Smooth muscle cell (in vitro differentiated cells): ENCODE results near the gene ZDHHC14. TPM values are rescaled to one million over a fixed set of nuclear protein-coding genes. Genes with fewer than 3 reads are reported as not detected.

Experiments
- DNase-seq: peaks from one replicate; lab custom pipeline; 2025; ENCODE audit not compliant: unreplicated experiment; lab: John Stamatoyannopoulos, UW
- H2AFZ ChIP-seq: fragments of 200-600 bp; sonication (generic); 2 replicates; pipeline ENCODE4 v1.6.0; 2016; ENCODE audit warnings: antibody characterized with exemption, low read depth, mild to moderate bottlenecking
- H3F3A ChIP-seq: fragments of 200-600 bp; sonication (generic); 2 replicates; pipeline ENCODE4 v1.6.0; 2017; ENCODE audit warnings: antibody characterized with exemption, low read depth
- H3K27ac ChIP-seq: fragments of 200-600 bp; sonication (generic); 2 replicates; pipeline ENCODE4 v1.5.1; 2016; ENCODE audit warnings: low read depth, mild to moderate bottlenecking
- H3K27me3 ChIP-seq: fragments of 200-600 bp; sonication (generic); 2 replicates; pipeline ENCODE4 v1.6.1; 2016; ENCODE audit warnings: low read depth, mild to moderate bottlenecking
- H3K36me3 ChIP-seq: fragments of 200-600 bp; sonication (generic); 2 replicates; pipeline ENCODE4 v1.5.1; 2016; ENCODE audit warnings: low read depth
- H3K4me1 ChIP-seq: fragments of 200-600 bp; sonication (generic); 2 replicates; pipeline ENCODE4 v1.5.1; 2016; ENCODE audit warnings: low read depth
- H3K4me2 ChIP-seq: fragments of 200-600 bp; sonication (generic); 2 replicates; pipeline ENCODE4 v1.6.0; 2016; ENCODE audit warnings: mild to moderate bottlenecking
- H3K4me3 ChIP-seq: fragments of 200-600 bp; sonication (generic); 2 replicates; pipeline ENCODE4 v1.5.1; 2016; ENCODE audit warnings: mild to moderate bottlenecking
- H3K79me2 ChIP-seq: fragments of 200-600 bp; sonication (generic); 2 replicates; pipeline ENCODE4 v1.6.0; 2016; ENCODE audit warnings: low read depth, mild to moderate bottlenecking
- H3K9ac ChIP-seq: fragments of 200-600 bp; sonication (generic); 2 replicates; pipeline ENCODE4 v1.6.0; 2016; ENCODE audit warnings: low read depth
- H3K9me3 ChIP-seq: fragments of 200-600 bp; sonication (generic); replicated peaks from 2 replicates; pipeline ENCODE4 v1.5.1; 2016; ENCODE audit warnings: low read depth
- H4K20me1 ChIP-seq: fragments of 200-600 bp; sonication (generic); 2 replicates; pipeline ENCODE4 v1.6.0; 2016; ENCODE audit warnings: low read depth
- CTCF ChIP-seq: fragments of 200-600 bp; sonication (generic); IDR thresholded peaks from 2 replicates; pipeline ENCODE4 v1.5.1; 2017; ENCODE audit warnings: borderline replicate concordance, mild to moderate bottlenecking, antibody characterized with exemption; ENCODE audit not compliant: insufficient read depth, poor library complexity, severe bottlenecking
- WGBS: methylation state at CpG from one replicate; pipeline ENCODE4 v1.1.7; 2016; ENCODE audit warnings: low lambda C conversion rate; 5-methylcytosine and 5-hydroxymethylcytosine counted together
- polyA plus RNA-seq: library from polyadenylated mRNA; unstranded; fragments of >200 nt; fragmentation: Nextera tagmentation; extraction: Ambion mirVana; gene quantifications from 2 replicates; pipeline ENCODE4 v1.2.1, GENCODE V29; 2016
- total RNA-seq: library from RNA; depleted of rRNA; stranded (reverse); fragments of >200 nt; gene quantifications from 2 replicates; pipeline ENCODE4 v1.2.3, GENCODE V29; 2014

The ZDHHC14 gene
- total and polyA plus RNA-seq, 2 experiments from 2014 or later: 1.3 to 1.6 TPM

DNA sequence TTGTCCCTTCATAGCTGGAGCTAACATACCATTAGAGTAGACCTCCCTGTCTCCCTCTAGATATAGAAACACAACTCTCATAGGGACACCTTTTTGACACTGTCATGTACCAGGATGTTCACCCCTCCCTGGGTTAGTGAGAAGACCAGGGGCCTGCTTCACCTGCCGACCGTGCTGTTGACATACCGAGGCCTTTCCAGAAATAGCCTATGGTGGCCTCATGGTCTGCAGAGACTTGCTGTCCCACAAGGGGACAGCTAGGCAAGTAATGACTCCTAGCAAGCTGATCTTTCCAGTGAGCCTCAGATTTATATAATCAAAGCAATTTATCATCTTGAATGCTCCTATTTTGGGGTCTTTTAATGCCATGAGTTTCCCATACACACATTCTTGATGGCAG lies 15.0 kb downstream of the ZDHHC14 start:
- no peaks in the 10 kb centered on the region for H4K20me1 ChIP-seq
- WGBS: 100% methylated on average over 3 of the region's 3 CpGs
- no peak overlapping the region for H3K9ac ChIP-seq
- no peaks in the 10 kb centered on the region for H3K79me2 ChIP-seq
- TF ChIP-seq CTCF: no peak
- no peak for DNase-seq
- H3K4me3 ChIP-seq: no peak overlapping the region
- H3K36me3 ChIP-seq: no peaks in the 10 kb centered on the region
- H3K27me3 ChIP-seq: no peaks in the 10 kb centered on the region
- no peaks in the 10 kb centered on the region for H3F3A ChIP-seq
- peaks cover 6% of the 10 kb centered on the region for H3K4me1 ChIP-seq
- no peak overlapping the region for H3K27ac ChIP-seq
- no peak overlapping the region for H3K4me2 ChIP-seq
- H2AFZ ChIP-seq: no peak overlapping the region
- no peaks in the 10 kb centered on the region for H3K9me3 ChIP-seq

- H3F3A ChIP-seq: no peaks in the 10 kb centered on the region
- no peak overlapping the region for H3K4me3 ChIP-seq
- H3K9me3 ChIP-seq: no peaks in the 10 kb centered on the region
- H2AFZ ChIP-seq: no peak overlapping the region
- H3K36me3 ChIP-seq: no peaks in the 10 kb centered on the region
- H3K9ac ChIP-seq: no peak overlapping the region
- DNase-seq: no peak
- 85% methylated on average over 9 of the region's 9 CpGs for WGBS
- H3K79me2 ChIP-seq: no peaks in the 10 kb centered on the region
- H3K4me2 ChIP-seq: no peak overlapping the region
- H4K20me1 ChIP-seq: no peaks in the 10 kb centered on the region
- H3K27me3 ChIP-seq: no peaks in the 10 kb centered on the region
- H3K27ac ChIP-seq: no peak overlapping the region
- H3K4me1 ChIP-seq: peaks cover 6% of the 10 kb centered on the region
- TF ChIP-seq CTCF: no peak
Measured at GRCh38 chr6:157397660-157398059, 16.7 kb downstream of the ZDHHC14 start.

DNA sequence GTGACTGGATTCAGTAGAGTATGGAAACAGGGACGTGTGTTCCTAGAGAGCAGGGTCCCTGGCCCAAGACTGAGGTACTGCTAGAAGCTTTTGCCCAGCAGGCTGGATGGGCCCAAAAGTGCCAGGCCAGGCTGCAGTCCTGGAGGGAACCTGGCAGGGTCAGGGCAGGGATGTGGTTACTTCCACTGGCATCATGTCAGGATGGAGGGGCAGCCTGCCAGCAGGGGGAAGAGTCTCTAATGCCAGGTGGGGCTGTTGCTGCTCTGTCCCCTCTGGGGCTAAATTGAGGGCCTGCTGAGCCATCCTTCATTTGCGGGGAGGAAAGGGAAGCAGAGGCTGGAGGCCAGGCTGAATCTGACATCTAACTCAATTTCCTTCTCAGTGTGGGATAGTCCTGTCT lies 17.2 kb downstream of the ZDHHC14 start:
- H3K27ac ChIP-seq: no peak overlapping the region
- H3K79me2 ChIP-seq: no peaks in the 10 kb centered on the region
- H3K27me3 ChIP-seq: no peaks in the 10 kb centered on the region
- H3K36me3 ChIP-seq: no peaks in the 10 kb centered on the region
- no peak for TF ChIP-seq CTCF
- H2AFZ ChIP-seq: no peak overlapping the region
- no peak for DNase-seq
- H3K4me2 ChIP-seq: no peak overlapping the region
- no peak overlapping the region for H3K4me3 ChIP-seq
- no peaks in the 10 kb centered on the region for H4K20me1 ChIP-seq
- 65% methylated on average over 2 of the region's 2 CpGs for WGBS
- peaks cover 6% of the 10 kb centered on the region for H3K4me1 ChIP-seq
- H3F3A ChIP-seq: no peaks in the 10 kb centered on the region
- no peaks in the 10 kb centered on the region for H3K9me3 ChIP-seq
- no peak overlapping the region for H3K9ac ChIP-seq

GRCh38 chr6:157400676-157401075 lies 19.7 kb downstream of the ZDHHC14 start:
- no peaks in the 10 kb centered on the region for H3F3A ChIP-seq
- H3K36me3 ChIP-seq: no peaks in the 10 kb centered on the region
- WGBS: 81% methylated on average over 7 of the region's 7 CpGs
- no peaks in the 10 kb centered on the region for H4K20me1 ChIP-seq
- no peak for TF ChIP-seq CTCF
- H3K9me3 ChIP-seq: no peaks in the 10 kb centered on the region
- H3K9ac ChIP-seq: no peak overlapping the region
- H2AFZ ChIP-seq: no peak overlapping the region
- no peak overlapping the region for H3K4me2 ChIP-seq
- no peak overlapping the region for H3K4me3 ChIP-seq
- no peaks in the 10 kb centered on the region for H3K79me2 ChIP-seq
- H3K27ac ChIP-seq: no peak overlapping the region
- no peaks in the 10 kb centered on the region for H3K27me3 ChIP-seq
- DNase-seq: no peak
- peaks cover 8% of the 10 kb centered on the region for H3K4me1 ChIP-seq
